Nephron progenitor cell (in vitro differentiated cells): Measurements from ENCODE around the gene PDE4D.

Experiments
- DNase-seq: peaks from one replicate; pipeline ENCODE4 v3.0.0; 2021
- H3K27ac Mint-ChIP-seq: 2 replicates; pipeline ENCODE4 v1.8.0; 2021; ENCODE audit warnings: mild to moderate bottlenecking, moderate library complexity, mixed read lengths
- H3K27me3 Mint-ChIP-seq: 2 replicates; pipeline ENCODE4 v1.8.0; 2021; ENCODE audit warnings: mild to moderate bottlenecking, low read depth, mixed read lengths; ENCODE audit not compliant: poor library complexity
- H3K36me3 Mint-ChIP-seq: 2 replicates; pipeline ENCODE4 v1.8.0; 2021; ENCODE audit warnings: low read depth, mixed read lengths
- H3K4me1 Mint-ChIP-seq: 2 replicates; pipeline ENCODE4 v1.8.0; 2021; ENCODE audit warnings: mixed read lengths
- H3K4me3 Mint-ChIP-seq: 2 replicates; pipeline ENCODE4 v1.8.0; 2021; ENCODE audit warnings: mild to moderate bottlenecking, moderate library complexity, mixed read lengths
- H3K9me3 Mint-ChIP-seq: 2 replicates; pipeline ENCODE4 v1.8.0; 2021; ENCODE audit warnings: mild to moderate bottlenecking, moderate library complexity, mixed read lengths
- TF ChIP-seq, protein P1 (sequence below): fragments of 200-600 bp; sonication (generic); IDR thresholded peaks from 2 replicates; pipeline ENCODE4 v1.5.0; 2021; ENCODE audit warnings: antibody characterized with exemption

The PDE4D gene

DNA sequence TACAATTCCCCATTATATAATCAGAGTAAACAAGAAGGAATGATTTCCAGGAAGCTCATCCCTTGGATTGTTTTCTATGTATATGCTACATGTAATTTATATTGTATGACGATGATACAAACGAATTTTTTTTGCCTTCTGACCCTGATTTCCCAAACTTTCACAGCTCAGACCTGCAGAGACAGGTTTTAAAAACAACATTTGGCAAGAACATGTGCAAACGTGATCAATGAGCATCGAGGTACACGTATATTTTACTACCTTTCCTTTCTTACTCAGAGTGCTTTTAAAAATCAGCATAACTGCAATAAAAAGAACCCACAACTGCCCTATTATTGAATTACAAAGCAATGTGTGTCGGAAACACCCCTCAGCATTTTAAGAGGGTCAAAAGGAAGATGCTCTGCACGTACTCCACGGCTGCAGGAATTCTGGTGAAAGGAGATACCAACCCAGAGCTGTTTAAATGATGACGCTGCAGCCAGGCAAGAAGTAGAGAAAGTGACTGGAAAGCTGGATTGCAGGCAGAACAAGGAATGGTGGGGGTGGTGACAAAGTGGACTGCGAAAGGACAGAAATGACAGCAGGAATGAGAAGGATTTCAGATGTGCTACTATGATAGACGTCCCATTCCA is 777.2 kb downstream of the PDE4D start:
- H3K36me3 Mint-ChIP-seq = peaks cover 21% of the 10 kb centered on the region
- H3K4me3 Mint-ChIP-seq = peak overlapping the region; percentile 39
- no peaks in the 10 kb centered on the region for H3K27me3 Mint-ChIP-seq
- peaks cover 13% of the 10 kb centered on the region for H3K9me3 Mint-ChIP-seq
- H3K27ac Mint-ChIP-seq = peak overlapping the region; percentile 86
- peaks cover 54% of the 10 kb centered on the region for H3K4me1 Mint-ChIP-seq
- TF ChIP-seq, protein P1, sequence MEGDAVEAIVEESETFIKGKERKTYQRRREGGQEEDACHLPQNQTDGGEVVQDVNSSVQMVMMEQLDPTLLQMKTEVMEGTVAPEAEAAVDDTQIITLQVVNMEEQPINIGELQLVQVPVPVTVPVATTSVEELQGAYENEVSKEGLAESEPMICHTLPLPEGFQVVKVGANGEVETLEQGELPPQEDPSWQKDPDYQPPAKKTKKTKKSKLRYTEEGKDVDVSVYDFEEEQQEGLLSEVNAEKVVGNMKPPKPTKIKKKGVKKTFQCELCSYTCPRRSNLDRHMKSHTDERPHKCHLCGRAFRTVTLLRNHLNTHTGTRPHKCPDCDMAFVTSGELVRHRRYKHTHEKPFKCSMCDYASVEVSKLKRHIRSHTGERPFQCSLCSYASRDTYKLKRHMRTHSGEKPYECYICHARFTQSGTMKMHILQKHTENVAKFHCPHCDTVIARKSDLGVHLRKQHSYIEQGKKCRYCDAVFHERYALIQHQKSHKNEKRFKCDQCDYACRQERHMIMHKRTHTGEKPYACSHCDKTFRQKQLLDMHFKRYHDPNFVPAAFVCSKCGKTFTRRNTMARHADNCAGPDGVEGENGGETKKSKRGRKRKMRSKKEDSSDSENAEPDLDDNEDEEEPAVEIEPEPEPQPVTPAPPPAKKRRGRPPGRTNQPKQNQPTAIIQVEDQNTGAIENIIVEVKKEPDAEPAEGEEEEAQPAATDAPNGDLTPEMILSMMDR = no peak
- peak; percentile 6 for DNase-seq

DNA sequence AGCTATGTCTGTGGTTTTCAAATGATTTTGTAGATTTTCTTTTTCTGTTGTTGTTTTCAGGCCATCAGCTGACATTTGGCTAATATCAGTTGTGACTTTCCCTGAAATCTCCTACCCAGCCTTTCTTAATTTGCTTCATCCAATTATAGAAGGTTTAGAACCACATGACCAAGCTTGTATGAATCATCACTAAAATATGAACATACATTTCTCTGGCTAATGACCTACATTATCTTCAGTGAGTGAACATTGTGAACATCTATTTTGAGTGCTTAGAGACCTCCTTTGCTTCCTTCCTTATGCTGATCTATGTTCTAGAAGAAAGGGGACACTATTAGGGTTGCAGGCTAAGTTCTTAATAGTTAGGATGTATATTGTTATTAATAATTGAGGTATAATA is 778.2 kb downstream of the PDE4D start:
- TF ChIP-seq, protein P1 = no peak
- Mint-ChIP-seq H3K27me3 (peaks cover 2% of the 10 kb centered on the region), H3K9me3 (peaks cover 4% of the 10 kb centered on the region)

DNA sequence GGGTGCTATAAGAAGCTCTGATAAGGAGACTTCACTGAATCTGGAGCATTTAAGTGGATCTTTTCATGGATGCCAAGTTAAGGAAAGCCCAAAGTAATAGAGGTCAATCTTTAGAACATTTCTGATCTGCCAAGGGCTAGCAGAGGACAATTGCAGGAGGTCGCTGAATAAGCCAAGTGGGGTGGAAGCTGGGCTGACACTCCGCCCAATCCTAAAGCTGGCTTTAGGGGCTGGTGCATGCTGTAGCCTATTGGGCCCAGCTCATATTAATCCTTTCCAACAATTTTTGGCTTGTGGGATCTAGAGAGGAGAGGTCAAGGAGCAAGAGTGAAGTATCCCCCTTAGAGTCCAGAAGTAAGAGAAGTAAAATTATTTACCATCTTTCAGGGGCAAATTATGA is 784.1 kb downstream of the PDE4D start:
- DNase-seq = no peak
- H3K27me3 Mint-ChIP-seq = peaks cover 2% of the 10 kb centered on the region
- H3K9me3 Mint-ChIP-seq = no peaks in the 10 kb centered on the region
- H3K27ac Mint-ChIP-seq = no peak overlapping the region
- H3K36me3 Mint-ChIP-seq = no peaks in the 10 kb centered on the region
- peaks cover 25% of the 10 kb centered on the region for H3K4me1 Mint-ChIP-seq
- H3K4me3 Mint-ChIP-seq = no peak overlapping the region
- TF ChIP-seq, protein P1 = no peak

More for the DNA sequence above, 778.2 kb downstream of the PDE4D start:
- Mint-ChIP-seq H3K36me3 (peaks cover 12% of the 10 kb centered on the region), H3K4me3 (no peak overlapping the region), H3K27ac (no peak overlapping the region), H3K4me1 (peaks cover 45% of the 10 kb centered on the region)
- DNase-seq = no peak

DNA sequence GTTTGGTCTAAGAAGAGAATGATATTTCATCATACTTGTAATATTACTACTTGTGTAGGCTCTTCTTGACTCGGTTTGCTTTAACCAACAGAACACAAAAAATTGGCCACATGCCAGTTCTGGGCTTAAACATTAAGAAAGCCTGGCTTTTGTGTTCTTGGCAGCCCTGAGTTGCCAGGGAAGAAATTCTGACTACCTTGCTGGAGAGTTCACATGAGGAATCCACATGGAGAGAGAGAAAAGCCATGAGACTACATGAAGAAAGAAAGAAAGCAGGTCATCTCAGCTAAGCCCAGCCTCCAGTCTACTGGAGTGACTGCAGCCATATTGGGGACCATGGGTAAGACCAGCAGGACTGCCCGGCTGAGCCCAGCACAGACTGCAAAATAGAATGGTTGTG is 785.8 kb downstream of the PDE4D start:
- peaks cover 37% of the 10 kb centered on the region for H3K4me1 Mint-ChIP-seq
- no peak overlapping the region for H3K27ac Mint-ChIP-seq
- H3K4me3 Mint-ChIP-seq = no peak overlapping the region
- no peak for DNase-seq
- H3K9me3 Mint-ChIP-seq = no peaks in the 10 kb centered on the region
- TF ChIP-seq, protein P1 = no peak
- peaks cover 2% of the 10 kb centered on the region for H3K27me3 Mint-ChIP-seq
- H3K36me3 Mint-ChIP-seq = no peaks in the 10 kb centered on the region

DNA sequence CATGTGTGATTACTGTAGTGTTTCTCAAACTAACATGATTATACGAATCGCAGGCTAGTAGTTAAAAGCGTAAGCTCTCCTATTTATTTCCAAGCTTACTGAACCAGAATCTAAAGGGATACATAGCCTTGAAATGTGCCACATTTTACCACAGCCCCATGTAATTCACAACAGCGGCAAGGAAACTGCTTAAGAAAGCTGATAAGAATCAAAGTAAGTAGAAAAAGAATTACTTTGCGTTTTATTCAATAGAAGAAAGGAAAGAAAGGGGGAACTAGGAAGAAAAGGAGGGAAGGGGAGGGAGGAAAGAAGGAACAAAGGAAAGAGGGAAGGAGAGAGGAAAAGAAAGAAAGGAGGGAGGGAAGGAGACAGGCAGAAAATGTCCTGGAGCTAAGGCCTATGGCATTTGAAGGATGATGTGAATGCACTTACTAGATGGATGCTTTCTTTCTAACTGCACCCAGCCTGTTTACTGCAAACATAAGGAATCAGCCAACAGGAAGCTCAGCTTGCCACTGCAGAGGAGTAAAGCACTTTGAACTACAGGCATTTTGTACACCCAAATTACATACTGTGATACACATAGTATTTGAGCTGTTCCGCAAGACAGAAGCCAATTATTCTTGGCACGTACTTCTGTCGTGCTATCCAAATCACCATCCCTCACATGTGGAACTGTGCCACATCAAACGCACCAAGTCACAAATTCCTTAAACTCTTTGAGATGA is 789.0 kb downstream of the PDE4D start:
- H3K27ac Mint-ChIP-seq = peak overlapping the region; percentile 93
- DNase-seq = no peak
- peaks cover 33% of the 10 kb centered on the region for H3K4me1 Mint-ChIP-seq
- TF ChIP-seq, protein P1 = no peak
- H3K36me3 Mint-ChIP-seq = peaks cover 8% of the 10 kb centered on the region
- H3K9me3 Mint-ChIP-seq = no peaks in the 10 kb centered on the region
- no peaks in the 10 kb centered on the region for H3K27me3 Mint-ChIP-seq
- no peak overlapping the region for H3K4me3 Mint-ChIP-seq
